Left renal pelvis (tissue), 4 donors: ENCODE measurements around the gene OGFOD1. TPM values are rescaled to one million over a fixed set of nuclear protein-coding genes. Genes with fewer than 3 reads are reported as not detected.

Experiments used
- DNase-seq, 4 donors: peaks; one replicate each; pipeline ENCODE4 v3.0.0-alpha.2; 2013; ENCODE audit warnings: low read depth in 4 of 4, low spot score in 3 of 4
- polyA plus RNA-seq, 4 donors: library from polyadenylated mRNA; unstranded; fragments of 120-200 nt; gene quantifications; one replicate each; pipeline ENCODE4 v1.2.1, GENCODE V29; 2013; ENCODE audit not compliant: insufficient read length in 4 of 4

The OGFOD1 gene
- polyA plus RNA-seq, 4 donors: 37.2 to 41.3 (median 38.9) TPM

DNA sequence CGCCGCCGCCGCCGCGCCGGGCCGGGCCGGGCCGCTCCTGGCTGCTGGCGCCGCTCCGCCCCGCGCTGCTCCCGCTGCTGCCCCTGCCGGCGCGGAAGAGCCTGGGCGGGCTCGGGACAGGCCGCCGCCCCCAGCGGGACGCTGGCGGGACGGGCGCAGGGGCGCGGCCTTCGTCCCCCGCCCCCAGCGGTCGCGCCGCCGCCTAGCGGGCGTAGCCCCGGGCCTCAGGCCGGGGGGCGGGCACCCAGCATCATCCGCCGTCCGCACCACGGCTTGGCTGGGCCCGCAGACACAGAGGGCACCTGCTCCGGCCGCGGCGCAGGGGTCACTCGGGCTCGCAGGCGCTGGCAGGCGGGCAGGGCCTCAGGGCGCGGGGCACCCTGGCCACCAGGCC, 25.9 kb upstream of the OGFOD1 start, which contains the start of gene AMFR:
TSS of gene AMFR (minus strand) at position 107 of the 394 bp plus-strand sequence. CDS start 218 bp downstream, outside the sequence.
- DNase-seq: peak in 3 of 4 donors; percentile 45 to 56 (median 47)

GRCh38 chr16:56426585-56426984, 24.8 kb upstream of the OGFOD1 start:
- no peak for DNase-seq

- DNase-seq: no peak
Observed at GRCh38 chr16:56428091-56428490, 23.3 kb upstream of the OGFOD1 start.

- no peak for DNase-seq
Observed at GRCh38 chr16:56436258-56436657, 15.1 kb upstream of the OGFOD1 start.

- no peak for DNase-seq
Observed at GRCh38 chr16:56438038-56438437, 13.3 kb upstream of the OGFOD1 start.

GRCh38 chr16:56447286-56447685, 4.1 kb upstream of the OGFOD1 start:
- no peak for DNase-seq

DNA sequence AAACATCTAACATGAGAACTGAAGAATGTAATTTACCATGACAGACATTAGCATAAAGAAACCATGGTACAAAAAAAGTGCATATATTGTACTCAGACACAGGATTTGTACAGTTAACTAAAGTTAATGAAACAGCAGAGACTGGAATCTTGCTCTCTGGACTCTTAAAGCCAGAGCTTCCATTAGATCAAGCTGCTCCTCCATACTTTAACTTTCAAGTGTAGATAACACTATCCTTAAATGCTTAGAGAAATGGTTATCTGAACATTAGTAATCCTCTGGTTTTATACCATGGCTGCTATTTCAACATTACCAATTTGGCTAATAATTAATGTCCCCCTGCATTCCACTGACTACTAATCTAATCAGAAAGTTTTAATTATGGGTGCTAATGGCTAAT, 3.3 kb upstream of the OGFOD1 start:
- DNase-seq: no peak

DNA sequence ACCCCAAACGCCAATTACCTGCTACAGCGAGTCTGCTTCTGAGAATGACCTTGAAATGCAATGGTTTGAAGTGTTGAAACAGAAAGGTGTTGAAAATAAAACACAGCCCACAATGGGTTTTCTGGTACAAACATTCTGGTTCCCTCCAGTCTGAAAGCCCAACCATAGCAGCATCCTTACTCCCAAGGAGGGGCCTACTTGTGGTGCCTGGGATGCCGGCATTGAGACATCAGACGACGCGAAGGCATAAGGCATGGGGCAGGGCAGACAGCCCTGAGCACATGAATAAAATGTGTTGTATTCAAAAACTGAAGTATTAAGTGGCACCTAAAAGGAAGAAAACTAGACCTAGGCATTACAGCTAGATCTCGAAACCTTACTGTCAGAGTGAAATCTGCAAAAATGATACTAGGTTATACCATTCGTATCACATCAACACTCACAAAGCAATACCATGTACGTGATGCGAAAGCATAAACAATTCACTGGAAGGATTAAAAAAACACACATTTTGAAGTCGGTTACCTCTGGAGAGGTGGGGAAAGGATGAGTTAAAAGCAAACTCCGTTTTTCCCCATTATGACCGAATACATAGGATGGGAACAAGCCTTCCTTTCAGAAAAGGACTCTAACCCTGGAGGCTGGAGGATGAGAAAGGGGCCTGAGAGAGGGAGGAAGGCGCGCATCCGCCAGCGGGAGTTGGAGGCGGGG, 924 bp upstream of the OGFOD1 start:
- peak in 1 of 4 donors; percentile 3 for DNase-seq

DNA sequence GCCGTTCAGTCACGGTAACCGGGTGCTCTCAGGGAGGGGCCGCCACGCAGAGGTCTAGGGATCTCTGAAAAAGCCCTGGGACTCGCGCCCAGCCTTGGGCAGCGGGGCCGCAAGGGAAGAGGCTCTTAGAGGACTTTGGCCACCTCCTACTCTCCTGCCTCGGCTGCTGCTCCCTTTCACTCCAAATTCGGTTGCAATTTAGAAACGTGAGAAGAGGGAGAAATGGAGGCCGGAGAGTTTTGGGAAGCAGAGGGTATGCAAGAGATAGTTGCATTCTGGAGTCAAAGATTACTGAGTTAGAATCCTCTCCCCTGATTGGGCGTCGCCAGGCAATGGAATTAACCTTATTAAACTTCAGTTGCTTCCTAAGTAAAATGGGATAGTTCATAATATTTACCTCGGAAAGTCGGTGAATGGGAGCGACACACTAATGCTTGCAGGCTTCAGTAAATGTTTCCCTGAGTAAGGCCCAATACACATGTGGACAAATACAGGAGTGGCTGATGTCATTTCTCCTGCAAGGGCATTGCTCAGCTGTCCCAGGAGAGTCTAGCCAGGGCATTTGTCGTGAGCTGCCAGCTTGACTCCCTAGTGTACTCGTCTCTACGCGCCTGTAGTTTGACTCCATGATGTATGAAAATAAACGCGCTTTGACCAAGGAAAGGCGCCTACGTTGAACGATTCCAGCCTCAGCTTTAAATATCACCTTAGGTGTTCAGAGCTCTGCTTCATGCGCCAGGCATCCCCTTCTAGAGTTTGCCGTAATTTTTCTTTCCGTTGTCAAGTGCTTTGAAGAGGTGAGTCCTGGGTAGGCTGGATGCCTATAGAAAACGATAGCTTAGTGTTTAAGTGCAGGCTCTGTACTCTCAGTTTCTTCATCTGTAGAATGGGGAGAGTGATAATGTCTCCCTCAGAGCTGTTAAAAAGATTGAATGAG, 667 bp downstream of the OGFOD1 start:
- peak in 3 of 4 donors; percentile 10 to 29 (median 25) for DNase-seq

DNA sequence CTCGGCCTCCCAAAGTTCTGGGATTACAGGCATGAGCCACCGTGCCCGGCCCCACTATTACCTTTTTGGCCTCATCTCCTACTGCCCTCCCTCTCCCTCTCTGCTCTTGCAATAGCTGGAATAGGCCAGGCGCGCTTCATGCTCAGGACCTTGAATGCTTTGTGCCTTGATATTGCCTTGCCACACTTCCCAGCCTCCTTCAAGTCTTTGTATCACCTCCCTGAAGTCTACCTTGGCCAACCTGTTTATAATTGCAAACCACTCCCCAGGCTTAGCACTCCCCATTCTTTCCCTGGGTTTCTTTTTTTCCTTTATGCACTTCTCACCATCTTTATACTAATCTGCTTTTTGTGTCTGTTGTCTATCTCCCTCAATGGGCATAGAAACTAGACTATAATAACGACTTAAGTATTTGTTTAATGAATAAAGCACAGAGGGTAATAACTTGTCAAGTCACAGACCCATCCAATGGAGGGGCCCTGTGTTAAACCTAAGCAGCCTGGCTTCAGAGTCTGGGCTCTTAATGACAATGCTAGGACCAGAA, 6.6 kb downstream of the OGFOD1 start:
- no peak for DNase-seq

- no peak for DNase-seq
Observed at GRCh38 chr16:56460101-56460500, 8.7 kb downstream of the OGFOD1 start.

- DNase-seq: no peak
Observed at GRCh38 chr16:56462064-56462796, 10.9 kb downstream of the OGFOD1 start.

DNA sequence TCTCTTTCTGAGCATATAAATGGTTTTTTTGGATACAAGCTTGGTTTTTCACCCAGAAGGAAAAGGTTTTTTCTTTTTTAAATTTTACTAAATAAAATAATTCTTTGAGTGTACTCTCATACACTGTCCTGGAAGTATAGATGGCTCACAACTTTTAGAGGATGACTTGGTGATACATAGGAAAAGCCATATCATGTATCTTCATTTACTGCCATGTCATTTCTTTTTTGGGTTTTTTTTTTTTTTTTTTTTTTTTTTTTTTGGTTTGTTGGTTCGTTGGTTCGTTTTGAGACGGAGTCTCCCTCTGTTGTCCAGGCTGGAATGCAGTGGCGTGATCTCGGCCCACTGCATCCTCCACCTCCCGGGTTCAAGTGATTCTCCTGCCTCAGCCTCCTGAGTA, 11.8 kb downstream of the OGFOD1 start:
- no peak for DNase-seq

DNA sequence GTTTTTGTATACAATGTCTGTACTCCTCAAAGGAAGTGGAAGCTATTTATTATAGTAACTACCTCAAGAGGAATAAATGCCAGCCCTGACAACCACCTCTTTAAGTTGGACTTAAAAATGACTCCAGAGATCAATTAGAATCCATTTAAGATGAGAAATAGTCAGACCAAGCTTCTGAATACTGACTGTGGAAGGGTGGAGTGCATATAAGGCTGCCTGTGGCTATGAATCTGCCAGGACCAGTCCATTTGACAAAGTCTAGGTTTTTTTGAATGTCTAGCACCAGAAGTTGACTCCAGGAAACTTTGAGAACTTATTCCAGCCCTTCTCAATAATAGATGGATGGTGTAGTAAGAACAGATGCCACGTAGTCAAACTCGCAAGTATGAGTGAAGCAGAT, 15.0 kb downstream of the OGFOD1 start:
- DNase-seq: no peak

- no peak for DNase-seq
Observed at GRCh38 chr16:56468800-56469199, 17.4 kb downstream of the OGFOD1 start.

DNA sequence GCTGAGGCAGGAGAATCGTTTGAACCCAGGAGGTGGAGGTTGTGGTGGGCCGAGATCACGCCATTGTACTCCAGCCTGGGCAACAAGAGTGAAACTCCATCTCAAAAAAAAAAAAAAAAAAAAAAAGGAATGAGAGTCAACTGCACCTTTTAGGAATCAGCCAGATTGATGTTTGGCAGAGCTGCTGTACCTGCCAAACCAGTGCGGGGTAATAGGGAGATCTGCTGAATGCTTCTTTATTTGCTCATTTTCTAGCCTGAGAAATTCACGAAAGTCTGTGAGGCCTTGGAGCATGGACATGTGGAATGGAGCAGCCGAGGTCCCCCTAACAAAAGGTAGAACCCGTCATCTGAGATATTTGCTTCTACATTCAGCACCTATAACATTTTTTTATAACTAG, 18.4 kb downstream of the OGFOD1 start:
- no peak for DNase-seq

DNA sequence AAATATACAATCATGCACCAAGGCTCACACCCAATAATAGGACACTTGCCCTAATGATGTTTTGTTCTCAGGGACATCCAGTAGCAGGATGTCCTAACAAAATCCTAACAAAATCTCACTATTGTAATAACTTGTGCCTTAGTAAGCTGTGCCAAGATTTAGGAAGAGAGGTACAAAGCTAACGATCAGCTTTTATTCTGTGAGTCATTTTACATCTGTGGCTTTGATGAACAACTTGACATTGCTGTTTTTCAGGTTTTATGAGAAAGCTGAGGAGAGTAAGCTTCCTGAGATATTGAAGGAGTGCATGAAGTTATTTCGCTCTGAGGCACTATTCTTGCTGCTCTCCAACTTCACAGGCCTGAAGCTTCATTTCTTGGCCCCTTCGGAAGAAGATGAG, 18.9 kb downstream of the OGFOD1 start:
- DNase-seq: no peak

GRCh38 chr16:56470666-56471065, 19.3 kb downstream of the OGFOD1 start:
- no peak for DNase-seq

DNA sequence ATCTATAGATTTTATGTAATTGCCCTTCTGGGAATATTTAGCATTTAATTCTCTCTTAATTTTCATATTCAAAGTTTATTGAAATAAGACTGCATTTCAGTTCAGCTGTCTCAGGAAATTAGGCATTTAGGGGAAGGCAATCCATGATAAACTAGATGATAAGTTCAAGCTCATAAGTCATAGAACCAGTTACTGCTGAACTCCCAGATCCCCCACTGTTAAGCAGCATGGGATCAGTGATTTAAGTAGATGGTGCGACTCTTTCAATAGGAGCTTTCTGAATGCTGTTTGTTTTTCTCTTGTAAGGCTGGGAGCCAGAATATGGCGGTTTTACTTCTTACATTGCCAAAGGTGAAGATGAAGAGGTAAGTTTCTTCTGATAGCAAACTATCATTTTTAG, 23.8 kb downstream of the OGFOD1 start:
- no peak for DNase-seq

- DNase-seq: no peak
Observed at GRCh38 chr16:56477096-56477878, 25.9 kb downstream of the OGFOD1 start.
